HG03103 (cell line): ENCODE measurements around the gene ARHGAP44.

Experiments
- ATAC-seq: cut with Tn5 transposase; IDR thresholded peaks from one replicate; pipeline ENCODE4 v1.9.1; 2021; ENCODE audit warnings: low read depth; ENCODE audit not compliant: unreplicated experiment

ARHGAP44 gene

GRCh38 chr17:12987120-12987519 is 197.8 kb downstream of the ARHGAP44 start:
- ATAC-seq: no peak

- no peak for ATAC-seq
Measured at GRCh38 chr17:12990041-12990808, 200.9 kb downstream of the ARHGAP44 start.

GRCh38 chr17:12990926-12991325 is 201.6 kb downstream of the ARHGAP44 start:
- no peak for ATAC-seq

- ATAC-seq: no peak
Measured at GRCh38 chr17:12992676-12993075, 203.4 kb downstream of the ARHGAP44 start.

- ATAC-seq: no peak
Measured at GRCh38 chr17:12993631-12994030, 204.3 kb downstream of the ARHGAP44 start.

GRCh38 chr17:12994341-12995074 is 205.2 kb downstream of the ARHGAP44 start:
- ATAC-seq: no peak

- no peak for ATAC-seq
Measured at GRCh38 chr17:12995106-12995895, 206.0 kb downstream of the ARHGAP44 start.

- no peak for ATAC-seq
Measured at GRCh38 chr17:12995896-12996295, 206.6 kb downstream of the ARHGAP44 start.

GRCh38 chr17:12996357-12996756 is 207.1 kb downstream of the ARHGAP44 start:
- ATAC-seq: no peak

- no peak for ATAC-seq
Measured at GRCh38 chr17:12996941-12997340, 207.6 kb downstream of the ARHGAP44 start.

- ATAC-seq: no peak
Measured at GRCh38 chr17:12998461-12998860, 209.2 kb downstream of the ARHGAP44 start.

- ATAC-seq: no peak
Measured at GRCh38 chr17:12998874-12999273, 209.6 kb downstream of the ARHGAP44 start.

- no peak for ATAC-seq
Measured at GRCh38 chr17:13000561-13000960, 211.3 kb downstream of the ARHGAP44 start.

- no peak for ATAC-seq
Measured at GRCh38 chr17:13001991-13002615, 212.8 kb downstream of the ARHGAP44 start.

- no peak for ATAC-seq
Measured at GRCh38 chr17:13002761-13003453, 213.6 kb downstream of the ARHGAP44 start.

GRCh38 chr17:13003454-13003851 is 214.2 kb downstream of the ARHGAP44 start:
- no peak for ATAC-seq

GRCh38 chr17:13003927-13004326 is 214.6 kb downstream of the ARHGAP44 start:
- ATAC-seq: no peak

GRCh38 chr17:13004336-13004735 is 215.0 kb downstream of the ARHGAP44 start:
- no peak for ATAC-seq

GRCh38 chr17:13005530-13005929 is 216.2 kb downstream of the ARHGAP44 start:
- no peak for ATAC-seq

GRCh38 chr17:13008461-13008860 is 219.2 kb downstream of the ARHGAP44 start:
- ATAC-seq: no peak
